Caco-2 (cell line): ENCODE data around the gene XXYLT1. TPM values are rescaled to one million over a fixed set of nuclear protein-coding genes. Genes with fewer than 3 reads are reported as not detected.
"Not testable (repeated sequence)": the region's sequence is repeated elsewhere in the genome, so short reads cannot be mapped to it uniquely, and the experiment has no call there.

Experiments used
- BruUV-seq: library from RNA; stranded (reverse); fragments of 400-500 nt; replicated peaks from 2 replicates; lab custom pipeline; 2021; lab: Mats Ljungman, UMichigan
- CTCF ChIA-PET: fragments of 300-600 bp; sonication (Branson Sonifier 250); formaldehyde crosslinking; loops from one replicate; lab custom pipeline; 2022; ENCODE audit warnings: antibody characterized with exemption; lab: Charles Lee
- POLR2A ChIA-PET: fragments of 300-600 bp; sonication (Branson Sonifier 250); formaldehyde crosslinking; loops from one replicate; lab custom pipeline; 2022; ENCODE audit warnings: antibody characterized with exemption; lab: Charles Lee
- DNase-seq, 2 experiments: peaks; one replicate each; pipeline versions ENCODE4 v3.0.0 to v3.0.0-alpha.2; 2020 to 2022
- H3K27me3 ChIP-seq: replicated peaks from 2 replicates; pipeline ENCODE4 v1.6.0; 2011; ENCODE audit warnings: low read length; ENCODE audit not compliant: control insufficient read depth, insufficient read depth
- H3K36me3 ChIP-seq: 2 replicates; pipeline ENCODE4 v1.5.1; 2011; ENCODE audit warnings: low read length; ENCODE audit not compliant: control insufficient read depth, insufficient read depth
- H3K4me1 ChIP-seq: fragments of 250-450 bp; sonication (Bioruptor Pico); 2 replicates; pipeline ENCODE4 v1.5.1; 2020; ENCODE audit warnings: mild to moderate bottlenecking
- H3K4me3 ChIP-seq: 2 replicates; pipeline ENCODE4 v1.5.1; 2011; ENCODE audit warnings: low read depth, mild to moderate bottlenecking, control low read depth, low read length
- H3K9me3 ChIP-seq: fragments of 250-450 bp; sonication (Bioruptor Pico); 2 replicates; pipeline ENCODE4 v1.5.1; 2020; ENCODE audit warnings: mild to moderate bottlenecking, moderate library complexity
- H3K27ac Mint-ChIP-seq: one replicate; pipeline ENCODE4 v1.8.0; 2022; ENCODE audit warnings: mixed read lengths; ENCODE audit not compliant: unreplicated experiment
- H3K27me3 Mint-ChIP-seq: one replicate; pipeline ENCODE4 v1.8.0; 2022; ENCODE audit warnings: mixed read lengths; ENCODE audit not compliant: insufficient read depth, unreplicated experiment
- H3K36me3 Mint-ChIP-seq: one replicate; pipeline ENCODE4 v1.8.0; 2022; ENCODE audit warnings: mild to moderate bottlenecking, mixed read lengths; ENCODE audit not compliant: insufficient read depth, unreplicated experiment
- H3K4me1 Mint-ChIP-seq: one replicate; pipeline ENCODE4 v1.8.0; 2022; ENCODE audit warnings: low read depth, mixed read lengths; ENCODE audit not compliant: unreplicated experiment
- H3K4me3 Mint-ChIP-seq: one replicate; pipeline ENCODE4 v1.8.0; 2022; ENCODE audit warnings: mild to moderate bottlenecking, moderate library complexity, mixed read lengths; ENCODE audit not compliant: unreplicated experiment
- H3K9me3 Mint-ChIP-seq: one replicate; pipeline ENCODE4 v1.8.0; 2022; ENCODE audit warnings: mixed read lengths; ENCODE audit not compliant: unreplicated experiment
- intact Hi-C: fragments of 100-400 bp; cut with micrococcal nuclease; formaldehyde crosslinking; loops from one replicate; pipeline ENCODE4 v1.10.0; 2022; ENCODE audit not compliant: unreplicated experiment
- total RNA-seq: library from RNA; stranded (reverse); gene quantifications from 2 replicates; pipeline ENCODE4 v1.2.3, GENCODE V29; 2022
- TF ChIP-seq, protein P1 (sequence below), 2 experiments: fragments of 200-600 bp in 1 of 2; IDR thresholded peaks; 1 replicate in 1 of 2; 2 replicates in 1 of 2; pipeline versions ENCODE4 v1.5.1 to v1.8.0; 2011 to 2022; ENCODE audit warnings: antibody characterized with exemption in 1 of 2, control low read depth in 1 of 2, inconsistent platforms in 1 of 2, low read depth in 1 of 2, low read length in 1 of 2, mild to moderate bottlenecking in 1 of 2, moderate library complexity in 1 of 2; ENCODE audit not compliant: insufficient read depth in 1 of 2, severe bottlenecking in 1 of 2, unreplicated experiment in 1 of 2

Gene XXYLT1
- total RNA-seq, 1 experiment from 2014 or later = 14.2 TPM

GRCh38 chr3:195221015-195221853 is 49.7 kb downstream of the XXYLT1 start:
- ChIA-PET CTCF (interaction anchor here (0.7 kb wide), 1 partner anchor 12 kb away, joined by 3 read pairs; no protein-coding TSS in a partner anchor), POLR2A (no interaction called here)
- no peaks in the 10 kb centered on the region for H3K27me3 ChIP-seq
- Mint-ChIP-seq H3K4me3 (no peak overlapping the region), H3K27me3 (no peaks in the 10 kb centered on the region), H3K27ac (no peak overlapping the region), H3K9me3 (no peaks in the 10 kb centered on the region), H3K36me3 (no peaks in the 10 kb centered on the region), H3K4me1 (no peaks in the 10 kb centered on the region)
- H3K4me1 ChIP-seq = no peaks in the 10 kb centered on the region
- no peak overlapping the region for H3K4me3 ChIP-seq
- BruUV-seq = no TSS peak
- no peaks in the 10 kb centered on the region for H3K9me3 ChIP-seq
- no peak for DNase-seq
- no peaks in the 10 kb centered on the region for H3K36me3 ChIP-seq
- intact Hi-C loops = no loop called here
- TF ChIP-seq, protein P1, sequence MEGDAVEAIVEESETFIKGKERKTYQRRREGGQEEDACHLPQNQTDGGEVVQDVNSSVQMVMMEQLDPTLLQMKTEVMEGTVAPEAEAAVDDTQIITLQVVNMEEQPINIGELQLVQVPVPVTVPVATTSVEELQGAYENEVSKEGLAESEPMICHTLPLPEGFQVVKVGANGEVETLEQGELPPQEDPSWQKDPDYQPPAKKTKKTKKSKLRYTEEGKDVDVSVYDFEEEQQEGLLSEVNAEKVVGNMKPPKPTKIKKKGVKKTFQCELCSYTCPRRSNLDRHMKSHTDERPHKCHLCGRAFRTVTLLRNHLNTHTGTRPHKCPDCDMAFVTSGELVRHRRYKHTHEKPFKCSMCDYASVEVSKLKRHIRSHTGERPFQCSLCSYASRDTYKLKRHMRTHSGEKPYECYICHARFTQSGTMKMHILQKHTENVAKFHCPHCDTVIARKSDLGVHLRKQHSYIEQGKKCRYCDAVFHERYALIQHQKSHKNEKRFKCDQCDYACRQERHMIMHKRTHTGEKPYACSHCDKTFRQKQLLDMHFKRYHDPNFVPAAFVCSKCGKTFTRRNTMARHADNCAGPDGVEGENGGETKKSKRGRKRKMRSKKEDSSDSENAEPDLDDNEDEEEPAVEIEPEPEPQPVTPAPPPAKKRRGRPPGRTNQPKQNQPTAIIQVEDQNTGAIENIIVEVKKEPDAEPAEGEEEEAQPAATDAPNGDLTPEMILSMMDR (IDR thresholded peaks at IDR 0.05; ENCODE audit: insufficient read depth in 1 of 2, low read depth in 1 of 2, low read length in 1 of 2, severe bottlenecking in 1 of 2, unreplicated experiment in 1 of 2) = no peak

- Histone ChIP-seq H3K4me1 (no peaks in the 10 kb centered on the region), H3K36me3 (no peaks in the 10 kb centered on the region), H3K4me3 (no peak overlapping the region), H3K27me3 (no peaks in the 10 kb centered on the region), H3K9me3 (no peaks in the 10 kb centered on the region)
- intact Hi-C loops = no loop called here
- ChIA-PET POLR2A (no interaction called here), CTCF (no interaction called here)
- H3K4me3 Mint-ChIP-seq = no peak overlapping the region
- TF ChIP-seq, protein P1 (IDR thresholded peaks at IDR 0.05; ENCODE audit: insufficient read depth in 1 of 2, low read depth in 1 of 2, low read length in 1 of 2, severe bottlenecking in 1 of 2, unreplicated experiment in 1 of 2) = no peak
- no peak overlapping the region for H3K27ac Mint-ChIP-seq
- H3K36me3 Mint-ChIP-seq = no peaks in the 10 kb centered on the region
- no peak for DNase-seq
- H3K27me3 Mint-ChIP-seq = no peaks in the 10 kb centered on the region
- BruUV-seq = no TSS peak
- H3K4me1 Mint-ChIP-seq = no peaks in the 10 kb centered on the region
- no peaks in the 10 kb centered on the region for H3K9me3 Mint-ChIP-seq
Observed at GRCh38 chr3:195219351-195220230, 51.4 kb downstream of the XXYLT1 start.

GRCh38 chr3:195218331-195218730 is 52.6 kb downstream of the XXYLT1 start:
- H3K27ac Mint-ChIP-seq, CTCF ChIA-PET, BruUV-seq, H3K9me3 ChIP-seq, H3K4me3 ChIP-seq, H3K27me3 ChIP-seq, H3K4me1 ChIP-seq, H3K36me3 Mint-ChIP-seq, H3K36me3 ChIP-seq, H3K4me3 Mint-ChIP-seq, H3K4me1 Mint-ChIP-seq, intact Hi-C loops, DNase-seq, POLR2A ChIA-PET, H3K27me3 Mint-ChIP-seq, H3K9me3 Mint-ChIP-seq: not testable (repeated sequence)

- H3K9me3 ChIP-seq, H3K4me3 Mint-ChIP-seq, H3K27me3 Mint-ChIP-seq, intact Hi-C loops, H3K27ac Mint-ChIP-seq, H3K9me3 Mint-ChIP-seq, H3K4me1 Mint-ChIP-seq, H3K4me1 ChIP-seq, H3K4me3 ChIP-seq, BruUV-seq, POLR2A ChIA-PET, DNase-seq, CTCF ChIA-PET, H3K27me3 ChIP-seq, H3K36me3 Mint-ChIP-seq, H3K36me3 ChIP-seq: not testable (repeated sequence)
Observed at GRCh38 chr3:195215576-195215975, 55.4 kb downstream of the XXYLT1 start.
